Measurements from ENCODE around the gene ADAMTS2. TPM values are rescaled to one million over a fixed set of nuclear protein-coding genes. Genes with fewer than 3 reads are reported as not detected.

Gene ADAMTS2
- total RNA-seq, 1 donor from 2014 or later, result 0.78 TPM

GRCh38 chr5:179176166-179176565, 169.1 kb downstream of the ADAMTS2 start:
- no peak for DNase-seq

- no peak for DNase-seq
Measured at GRCh38 chr5:179171816-179172745, 173.2 kb downstream of the ADAMTS2 start.

- DNase-seq, result no peak
Measured at GRCh38 chr5:179171251-179171815, 173.9 kb downstream of the ADAMTS2 start.

GRCh38 chr5:179170606-179171005, 174.7 kb downstream of the ADAMTS2 start:
- DNase-seq, result no peak

GRCh38 chr5:179169836-179170235, 175.4 kb downstream of the ADAMTS2 start:
- DNase-seq, result no peak

- DNase-seq, result no peak
Measured at GRCh38 chr5:179168664-179169063, 176.6 kb downstream of the ADAMTS2 start.

- no peak for DNase-seq
Measured at GRCh38 chr5:179167871-179168451, 177.3 kb downstream of the ADAMTS2 start.

- peak; percentile 13 for DNase-seq
Measured at GRCh38 chr5:179166886-179167841, 178.1 kb downstream of the ADAMTS2 start.

- DNase-seq, result no peak
Measured at GRCh38 chr5:179166171-179166885, 178.9 kb downstream of the ADAMTS2 start.

- no peak for DNase-seq
Measured at GRCh38 chr5:179165421-179166170, 179.7 kb downstream of the ADAMTS2 start.

GRCh38 chr5:179164331-179165311, 180.6 kb downstream of the ADAMTS2 start:
- no peak for DNase-seq

GRCh38 chr5:179163236-179164155, 181.8 kb downstream of the ADAMTS2 start:
- no peak for DNase-seq

GRCh38 chr5:179162351-179163235, 182.7 kb downstream of the ADAMTS2 start:
- no peak for DNase-seq

GRCh38 chr5:179161901-179162300, 183.4 kb downstream of the ADAMTS2 start:
- DNase-seq, result no peak

GRCh38 chr5:179160584-179160983, 184.7 kb downstream of the ADAMTS2 start:
- DNase-seq, result no peak

- DNase-seq, result no peak
Measured at GRCh38 chr5:179158556-179158955, 186.7 kb downstream of the ADAMTS2 start.

All from occipital lobe (tissue), 2 donors.